Ectodermal cell (in vitro differentiated cells): ENCODE results near the gene MUC2.

ENCODE experiments used
- H3K27ac ChIP-seq: 2 replicates; pipeline ENCODE4 v1.7.0; 2013; ENCODE audit warnings: mild to moderate bottlenecking, low read depth, low read length; ENCODE audit not compliant: insufficient read depth, poor library complexity, severe bottlenecking
- H3K27me3 ChIP-seq: 2 replicates; pipeline ENCODE4 v1.7.0; 2013; ENCODE audit warnings: mild to moderate bottlenecking, low read length; ENCODE audit not compliant: insufficient read depth, control insufficient read depth, poor library complexity, severe bottlenecking
- H3K36me3 ChIP-seq: one replicate; pipeline ENCODE4 v1.7.0; 2013; ENCODE audit warnings: low read length; ENCODE audit not compliant: control insufficient read depth, insufficient read depth
- H3K4me1 ChIP-seq: one replicate; pipeline ENCODE4 v1.7.0; 2013; ENCODE audit warnings: low read length; ENCODE audit not compliant: control insufficient read depth, insufficient read depth
- H3K4me3 ChIP-seq: 2 replicates; pipeline ENCODE4 v1.7.0; 2013; ENCODE audit warnings: low read depth, low read length, control low read depth; ENCODE audit not compliant: insufficient read depth
- H3K9me3 ChIP-seq: 2 replicates; pipeline ENCODE4 v1.7.0; 2013; ENCODE audit warnings: mild to moderate bottlenecking, low read length, moderate library complexity; ENCODE audit not compliant: control insufficient read depth
- WGBS, 2 experiments: methylation state at CpG; one replicate each; pipeline ENCODE4 v1.1.7; 2013; ENCODE audit warnings: missing lambda C conversion rate in 2 of 2; 5-methylcytosine and 5-hydroxymethylcytosine counted together

The MUC2 gene

DNA sequence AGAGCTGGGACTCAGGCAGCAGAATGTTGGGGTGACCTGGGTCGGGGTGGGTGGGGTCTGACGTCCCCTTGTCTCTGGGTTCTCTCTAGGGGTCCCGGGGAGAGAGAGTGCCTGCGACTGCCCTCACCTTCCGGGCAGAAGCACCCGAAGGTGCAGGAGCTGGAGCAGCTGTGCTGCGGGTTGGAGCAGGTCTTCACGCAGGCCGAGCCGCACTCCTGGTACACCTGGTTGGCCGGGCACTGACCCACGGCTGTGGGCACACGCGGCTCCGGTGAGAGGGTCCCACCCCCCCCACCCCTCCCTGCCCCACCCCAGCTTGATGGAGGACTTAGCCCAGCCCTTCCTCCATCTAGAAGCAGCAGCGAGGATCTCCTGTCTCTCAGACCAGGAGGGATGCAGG is 44.6 kb upstream of the MUC2 start:
- H3K27ac ChIP-seq: no peak overlapping the region

DNA sequence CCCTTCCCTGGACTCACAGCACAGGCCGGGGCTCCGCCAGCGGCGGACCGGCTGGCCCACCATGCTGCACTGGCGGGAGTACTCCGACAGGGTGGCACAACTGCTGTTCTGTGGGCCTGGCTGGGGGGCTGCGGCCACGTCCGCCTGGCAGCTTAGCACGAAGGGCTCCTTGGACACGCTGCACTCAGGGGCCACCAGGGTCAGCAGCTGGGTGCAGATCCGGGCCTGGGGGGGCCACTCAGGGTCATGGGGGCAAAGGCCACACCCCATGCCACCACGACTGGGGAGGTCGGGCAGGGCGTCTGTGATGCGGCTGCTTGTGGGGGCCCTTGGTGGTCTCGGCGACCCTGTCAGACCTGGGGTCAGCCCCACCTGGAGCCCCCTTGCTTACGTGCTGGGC is 44.1 kb upstream of the MUC2 start:
- WGBS, 2 experiments: 90 to 91% methylated on average over 20 of the region's 20 CpGs
- Histone ChIP-seq H3K36me3 (no peaks in the 10 kb centered on the region), H3K4me3 (no peak overlapping the region), H3K27me3 (no peaks in the 10 kb centered on the region), H3K9me3 (no peaks in the 10 kb centered on the region), H3K27ac (no peak overlapping the region), H3K4me1 (peaks cover 7% of the 10 kb centered on the region)

More for the DNA sequence above, 44.6 kb upstream of the MUC2 start:
- Histone ChIP-seq H3K27me3 (no peaks in the 10 kb centered on the region), H3K36me3 (no peaks in the 10 kb centered on the region), H3K4me3 (no peak overlapping the region), H3K4me1 (peaks cover 7% of the 10 kb centered on the region), H3K9me3 (no peaks in the 10 kb centered on the region)
- 94 to 95% methylated on average over 16 of the region's 16 CpGs for WGBS, 2 experiments

DNA sequence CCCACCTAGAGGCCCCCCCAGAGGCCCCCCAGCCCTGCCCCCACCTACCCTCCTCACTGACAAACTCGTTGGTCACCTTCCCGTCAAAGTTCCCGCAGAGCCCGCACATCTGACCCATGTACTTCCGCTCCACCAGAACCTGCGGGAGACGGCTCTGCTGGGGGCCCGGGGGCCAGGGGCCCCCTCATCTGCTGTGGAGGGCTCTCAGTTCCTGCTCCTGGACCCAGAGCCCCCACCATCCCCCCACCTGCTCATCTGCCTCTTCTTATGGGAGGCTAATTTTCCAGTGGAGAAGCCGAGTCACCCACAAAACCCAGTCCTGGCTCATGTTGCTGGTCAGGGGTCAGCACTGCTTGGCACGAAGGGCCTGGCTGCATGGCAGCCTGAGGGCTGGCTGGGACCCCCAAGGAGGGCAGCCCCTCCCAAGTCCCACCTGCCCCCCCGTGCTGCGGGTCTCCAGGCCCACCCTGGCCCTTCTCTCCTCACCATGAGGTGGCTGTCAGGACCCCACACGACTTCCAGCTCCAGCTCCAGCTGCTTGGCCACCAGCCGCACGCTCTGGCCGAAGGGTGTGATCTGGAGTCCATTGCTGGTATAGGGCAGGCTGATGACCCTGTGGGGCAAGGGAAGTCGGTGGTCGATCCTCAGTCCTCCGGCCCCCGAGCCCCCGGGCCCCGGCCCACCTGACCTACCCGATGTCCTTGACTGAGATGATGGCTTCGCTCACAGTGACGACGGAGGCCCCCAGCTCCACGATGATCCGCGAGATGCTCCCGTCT is 43.4 kb upstream of the MUC2 start:
- no peak overlapping the region for H3K4me3 ChIP-seq
- no peaks in the 10 kb centered on the region for H3K36me3 ChIP-seq
- 94 to 95% methylated on average over 30 of the region's 30 CpGs for WGBS, 2 experiments
- no peaks in the 10 kb centered on the region for H3K27me3 ChIP-seq
- H3K9me3 ChIP-seq: no peaks in the 10 kb centered on the region
- H3K27ac ChIP-seq: no peak overlapping the region
- peaks cover 7% of the 10 kb centered on the region for H3K4me1 ChIP-seq

GRCh38 chr11:1032310-1032891 is 42.3 kb upstream of the MUC2 start:
- Histone ChIP-seq H3K36me3 (no peaks in the 10 kb centered on the region), H3K9me3 (no peaks in the 10 kb centered on the region), H3K4me3 (no peak overlapping the region), H3K27ac (no peak overlapping the region), H3K4me1 (peaks cover 7% of the 10 kb centered on the region), H3K27me3 (no peaks in the 10 kb centered on the region)
- WGBS, 2 experiments: 90 to 91% methylated on average over 12 of the region's 12 CpGs

GRCh38 chr11:1033016-1033798 is 41.5 kb upstream of the MUC2 start:
- WGBS, 2 experiments: 93% methylated on average over 38 of the region's 38 CpGs
- Histone ChIP-seq H3K27me3 (no peaks in the 10 kb centered on the region), H3K4me1 (peaks cover 7% of the 10 kb centered on the region), H3K9me3 (no peaks in the 10 kb centered on the region), H3K27ac (no peak overlapping the region), H3K4me3 (no peak overlapping the region), H3K36me3 (no peaks in the 10 kb centered on the region)

DNA sequence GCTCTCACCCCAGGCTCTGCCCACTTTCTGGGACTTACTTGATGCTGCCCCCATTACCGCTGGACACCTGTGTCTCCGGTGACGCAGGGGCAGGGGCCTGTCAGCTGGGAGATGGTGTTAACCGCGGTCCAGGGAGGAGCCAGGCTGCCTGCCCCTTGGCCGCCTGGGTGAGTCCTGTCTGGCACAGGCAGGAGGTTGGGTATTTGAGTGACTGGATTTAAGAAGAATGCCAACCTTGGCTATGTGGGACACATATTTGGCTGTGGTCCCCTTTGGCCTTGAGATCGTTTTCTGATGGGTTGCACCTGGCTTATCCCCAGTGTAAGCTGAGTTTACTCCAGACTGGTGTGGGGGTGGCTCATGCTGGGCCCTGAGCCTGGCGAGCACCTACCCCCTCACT is 40.7 kb upstream of the MUC2 start:
- WGBS, 2 experiments: 92 to 96% methylated on average over 8 of the region's 8 CpGs
- Histone ChIP-seq H3K4me3 (no peak overlapping the region), H3K9me3 (no peaks in the 10 kb centered on the region), H3K36me3 (no peaks in the 10 kb centered on the region), H3K27me3 (no peaks in the 10 kb centered on the region), H3K4me1 (peaks cover 7% of the 10 kb centered on the region), H3K27ac (no peak overlapping the region)

DNA sequence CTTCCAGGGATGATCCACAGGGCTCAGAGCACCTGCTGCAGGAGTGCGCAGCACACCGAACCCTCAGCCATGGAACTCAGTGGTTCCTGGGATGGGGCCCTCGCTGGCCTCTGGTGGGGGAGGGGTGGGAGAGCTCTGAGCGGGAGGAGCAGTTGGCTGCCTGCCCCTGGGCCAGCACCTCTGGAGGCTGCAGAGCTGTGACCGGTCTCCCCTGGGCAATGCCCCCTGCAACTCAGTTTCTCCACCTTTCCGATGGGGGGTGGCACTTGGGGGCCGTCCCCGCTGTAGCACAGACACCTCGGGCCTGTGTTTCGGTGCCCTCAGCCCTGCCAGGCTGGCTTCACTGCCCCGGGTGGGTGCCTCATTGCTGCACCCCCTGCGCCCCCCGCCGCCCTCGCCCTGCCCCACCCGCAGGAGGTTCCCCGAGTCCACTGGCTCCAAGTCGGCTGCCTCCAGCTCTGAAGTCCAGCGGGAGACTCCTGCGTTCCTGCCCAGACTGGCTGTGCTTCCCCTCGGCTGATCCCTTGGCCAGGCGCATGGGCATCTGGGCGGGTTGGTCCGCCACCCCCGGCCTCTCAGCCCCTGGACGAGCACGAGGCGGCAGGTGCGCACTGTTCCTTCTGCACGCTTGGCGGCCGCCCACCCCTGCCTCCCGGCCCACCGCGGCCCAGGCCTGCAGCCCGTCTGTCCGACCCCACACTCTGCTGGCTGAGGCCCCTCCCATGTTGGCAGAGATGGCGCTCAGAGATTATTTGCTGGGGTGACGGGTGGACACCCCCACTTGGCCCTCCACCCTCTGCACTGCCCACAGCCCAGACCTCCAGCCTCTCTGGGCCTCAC is 40.0 kb upstream of the MUC2 start:
- no peaks in the 10 kb centered on the region for H3K9me3 ChIP-seq
- no peak overlapping the region for H3K27ac ChIP-seq
- H3K27me3 ChIP-seq: no peaks in the 10 kb centered on the region
- no peaks in the 10 kb centered on the region for H3K36me3 ChIP-seq
- whole genome bisulfite sequencing, 2 experiments: 88 to 91% methylated on average over 39 of the region's 39 CpGs
- peaks cover 7% of the 10 kb centered on the region for H3K4me1 ChIP-seq
- H3K4me3 ChIP-seq: no peak overlapping the region

DNA sequence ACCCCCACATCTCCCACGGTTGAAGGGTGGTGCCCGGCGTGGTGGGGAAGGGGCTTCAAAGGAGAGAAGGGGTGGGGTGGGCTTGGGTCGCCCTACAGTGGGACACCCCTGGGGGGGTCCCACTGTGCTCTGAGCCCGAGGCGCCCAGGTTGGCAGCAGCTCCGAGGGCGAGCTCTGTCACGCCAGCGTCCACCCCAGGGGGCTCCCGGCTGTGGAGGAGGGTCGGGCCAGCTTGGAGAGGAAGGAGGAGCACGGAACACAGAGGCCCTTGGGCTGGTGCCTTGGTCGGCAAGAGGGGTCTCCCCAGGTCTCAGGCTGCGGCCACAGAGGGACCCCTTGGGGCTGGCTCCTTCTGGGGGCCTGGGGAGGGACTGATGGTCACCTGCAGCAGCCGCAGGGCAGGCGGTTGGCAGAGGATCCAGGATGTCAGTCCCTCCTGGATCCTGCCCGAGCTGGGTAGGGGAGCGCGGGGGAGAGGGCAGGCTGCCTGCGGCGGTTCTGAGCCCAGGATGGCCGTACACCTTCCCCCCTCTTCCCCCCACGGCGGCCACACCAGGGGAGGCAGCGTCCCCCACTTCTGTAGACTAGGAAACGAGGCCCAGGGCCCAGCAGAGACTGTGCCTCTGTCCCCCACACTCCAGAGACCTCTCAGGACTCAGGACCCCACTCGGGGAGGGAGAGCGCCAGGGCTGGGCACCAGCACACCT is 38.9 kb upstream of the MUC2 start:
- WGBS, 2 experiments: 90 to 92% methylated on average over 29 of the region's 29 CpGs
- Histone ChIP-seq H3K9me3 (no peaks in the 10 kb centered on the region), H3K27me3 (no peaks in the 10 kb centered on the region), H3K36me3 (no peaks in the 10 kb centered on the region), H3K27ac (no peak overlapping the region), H3K4me3 (no peak overlapping the region), H3K4me1 (peaks cover 7% of the 10 kb centered on the region)

DNA sequence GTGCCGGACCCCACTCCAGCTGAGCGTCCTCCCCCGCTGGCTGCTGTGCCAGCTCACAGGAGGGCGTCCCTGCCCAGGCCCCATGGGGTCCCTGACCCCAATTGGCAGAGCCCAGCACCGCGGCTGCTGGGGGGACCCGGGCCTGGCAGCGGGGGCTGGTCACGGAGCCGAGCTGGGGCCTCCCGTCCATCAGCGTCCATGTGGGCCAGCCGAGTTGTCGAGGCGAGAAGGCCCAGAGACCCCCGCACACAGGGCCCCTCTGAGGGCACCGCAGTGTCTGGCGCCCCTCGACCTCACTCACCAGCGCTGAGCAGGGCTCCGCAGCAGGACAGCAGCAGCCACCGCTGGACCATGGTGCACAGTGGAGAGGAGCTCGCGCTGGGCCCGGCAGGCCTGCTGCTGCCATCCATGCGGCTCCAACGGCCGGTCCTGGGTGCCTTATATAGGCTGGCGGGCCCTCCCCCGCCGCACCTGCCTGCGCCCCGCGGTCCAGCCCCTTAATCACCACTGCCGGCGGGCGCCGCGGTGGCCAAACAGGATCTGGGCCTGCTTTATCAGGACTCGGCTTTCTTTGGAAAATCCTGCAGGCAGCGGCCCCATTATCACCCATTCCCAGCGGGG is 38.3 kb upstream of the MUC2 start, which contains the start of gene MUC6:
Gene MUC6, minus strand, starts transcription at position 416 of the 621 bp plus-strand sequence. Its CDS starts 63 bp downstream, at position 353.
- Histone ChIP-seq H3K36me3 (no peaks in the 10 kb centered on the region), H3K9me3 (no peaks in the 10 kb centered on the region), H3K27me3 (no peaks in the 10 kb centered on the region), H3K4me1 (peaks cover 7% of the 10 kb centered on the region), H3K27ac (no peak within 1 kb of the TSS), H3K4me3 (no peak within 1 kb of the TSS)
- WGBS, 2 experiments: 92 to 93% methylated on average over 42 of the region's 42 CpGs
